Retina (tissue), 1 donor: ENCODE results near the gene PTPN12.

Experiments used
- DNase-seq: peaks from one replicate; pipeline ENCODE4 v3.0.0-alpha.2; 2016

PTPN12 gene

DNA sequence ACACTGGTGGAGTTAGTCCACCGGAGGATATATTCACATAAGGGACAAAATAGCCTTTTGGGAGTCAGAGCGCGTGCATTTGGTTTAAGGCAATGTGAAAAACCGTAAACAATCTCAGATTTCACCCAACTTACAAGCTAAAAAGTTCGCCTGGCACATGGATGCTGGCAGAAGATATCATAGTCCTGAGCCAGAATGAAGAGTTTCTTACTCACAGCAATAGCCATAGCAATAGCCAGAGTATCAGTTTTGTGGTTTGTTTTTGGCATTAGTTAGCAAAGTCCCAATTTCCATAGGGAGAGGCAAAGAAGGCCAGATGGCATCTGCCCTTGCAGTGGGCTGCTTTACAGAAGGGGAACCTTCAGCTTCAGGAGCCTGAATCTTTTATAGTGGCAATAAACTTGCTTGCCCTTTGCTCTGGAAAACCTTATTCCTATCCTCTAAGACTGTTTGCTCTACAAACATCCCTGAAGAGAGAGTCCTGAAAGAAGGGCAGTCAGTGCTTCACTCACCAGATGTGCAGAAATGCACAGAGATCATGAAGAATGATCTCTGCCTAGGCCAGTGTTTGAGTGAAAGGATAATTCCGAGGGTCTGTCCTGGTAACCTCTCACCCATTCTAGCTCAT, 130.5 kb downstream of the PTPN12 start:
- no peak for DNase-seq

DNA sequence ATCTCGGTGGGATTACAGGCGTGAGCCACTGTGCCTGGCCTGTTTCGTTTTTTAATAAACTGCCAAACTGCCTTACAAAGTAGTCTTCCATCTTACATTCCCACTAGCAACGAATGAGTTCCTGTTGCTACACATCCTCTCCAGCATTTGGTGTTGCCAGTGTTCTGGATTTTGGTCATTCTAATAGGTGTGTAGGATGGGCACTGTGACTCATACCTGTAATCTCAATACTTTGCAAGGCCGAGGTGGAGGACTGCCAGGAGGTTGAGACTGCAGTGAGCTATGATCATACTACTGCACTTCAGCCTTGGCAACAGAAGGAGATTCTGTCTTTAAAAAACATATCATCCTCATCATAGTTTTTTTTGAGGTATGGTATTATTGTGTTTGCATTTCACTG, 137.8 kb downstream of the PTPN12 start:
- no peak for DNase-seq

DNA sequence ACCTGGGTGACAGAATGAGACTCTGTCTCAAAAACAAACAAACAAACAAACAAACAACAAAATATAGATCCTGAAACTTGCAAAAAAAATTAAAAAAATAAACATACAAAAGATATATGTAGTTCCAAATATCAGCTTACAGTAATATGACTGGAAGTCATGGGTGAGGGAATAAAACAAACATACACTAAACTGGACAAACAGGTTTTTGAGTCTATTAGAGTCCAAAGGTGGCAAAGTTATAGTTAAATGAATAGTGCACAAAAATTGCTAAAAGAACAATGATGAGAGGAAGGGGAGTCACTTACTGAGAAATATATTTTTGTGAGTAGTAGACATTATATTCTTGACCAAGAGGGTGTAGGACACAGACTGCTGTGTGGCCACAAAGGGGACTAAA, 142.5 kb downstream of the PTPN12 start:
- no peak for DNase-seq

DNA sequence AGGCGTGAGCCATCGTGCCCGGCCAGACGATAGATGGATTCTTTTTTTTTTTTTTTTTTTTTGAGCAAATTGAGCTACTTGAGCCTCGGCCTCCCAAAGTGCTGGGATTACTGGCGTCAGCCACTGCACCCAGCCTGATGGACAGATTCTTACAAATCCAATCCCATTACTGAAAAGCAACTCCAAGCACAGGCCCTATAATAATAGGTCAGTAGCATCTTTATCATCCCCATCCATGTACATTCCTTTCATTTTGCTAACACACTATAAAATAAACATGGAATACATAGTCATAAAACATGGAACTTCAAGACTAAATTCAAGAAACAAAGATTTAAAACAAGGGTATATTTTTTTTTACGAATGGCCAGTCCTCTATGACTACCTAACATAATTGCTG, 143.2 kb downstream of the PTPN12 start:
- DNase-seq: no peak

DNA sequence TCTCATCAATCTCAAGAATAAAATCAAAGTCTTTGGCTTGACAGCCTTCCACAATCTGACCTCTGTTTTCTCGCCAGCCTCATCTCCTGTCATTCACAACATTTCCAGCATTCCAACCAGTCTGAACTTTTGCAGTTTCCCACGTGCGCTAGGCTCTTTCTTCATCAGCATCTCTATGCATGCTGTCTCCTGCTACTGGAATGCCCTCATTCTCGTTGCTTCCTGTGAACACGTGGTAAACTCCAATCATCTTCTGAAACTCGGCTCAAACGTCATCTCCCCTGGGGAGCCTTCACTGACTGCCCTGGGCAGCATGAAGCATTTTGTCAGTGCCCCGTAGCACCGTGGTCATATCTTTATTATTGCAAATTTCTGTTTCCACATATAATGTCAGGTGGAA, 146.9 kb downstream of the PTPN12 start:
- DNase-seq: peak; percentile 53

DNA sequence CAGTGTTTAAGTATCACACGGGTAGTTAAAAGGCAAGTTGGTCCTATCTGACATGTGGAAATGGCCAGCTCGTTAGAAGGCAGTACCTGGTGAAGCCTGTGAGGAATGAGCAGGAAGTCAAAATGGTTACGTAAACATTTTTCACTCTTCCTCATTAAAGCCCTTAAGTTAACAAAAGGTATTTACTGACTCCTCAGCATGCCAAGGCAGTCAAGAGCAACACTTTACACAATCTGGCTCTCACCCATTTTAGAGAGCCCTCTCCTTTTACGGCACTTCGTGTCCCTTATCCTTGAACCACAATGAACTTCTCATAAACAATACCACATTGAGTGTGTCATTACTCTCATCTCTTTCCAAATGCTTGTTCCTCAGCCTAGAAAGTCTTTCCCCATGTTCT, 148.1 kb downstream of the PTPN12 start:
- no peak for DNase-seq

DNA sequence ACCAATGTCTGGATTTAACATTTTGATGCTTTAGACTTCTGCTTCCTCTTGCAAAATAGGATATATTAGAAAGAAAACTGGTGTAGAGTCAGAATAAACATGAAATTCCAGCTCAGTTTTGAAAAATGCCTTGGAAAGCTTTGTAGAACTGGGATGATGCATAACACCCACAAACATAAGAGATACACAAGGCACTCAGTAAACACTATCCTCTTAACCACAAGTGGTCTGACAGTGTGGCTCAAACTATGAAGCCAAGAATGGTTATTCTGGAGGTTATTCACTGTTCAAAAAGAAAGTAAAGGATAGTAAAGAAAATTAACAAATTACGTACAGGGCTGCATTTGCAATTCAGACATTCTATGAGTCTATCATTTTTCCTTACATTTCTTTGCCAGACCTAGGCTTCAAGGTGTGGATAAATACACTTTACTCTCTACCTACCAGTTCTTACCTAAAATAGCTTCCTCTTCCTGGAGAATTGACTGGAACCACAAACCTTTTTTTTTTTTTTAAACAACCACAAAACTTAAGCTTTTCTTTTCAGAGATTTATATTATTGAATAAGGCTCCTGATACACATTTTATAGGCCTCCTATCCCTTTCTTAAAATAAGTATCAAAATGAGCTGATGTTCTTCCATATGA, 150.1 kb downstream of the PTPN12 start:
- DNase-seq: no peak

DNA sequence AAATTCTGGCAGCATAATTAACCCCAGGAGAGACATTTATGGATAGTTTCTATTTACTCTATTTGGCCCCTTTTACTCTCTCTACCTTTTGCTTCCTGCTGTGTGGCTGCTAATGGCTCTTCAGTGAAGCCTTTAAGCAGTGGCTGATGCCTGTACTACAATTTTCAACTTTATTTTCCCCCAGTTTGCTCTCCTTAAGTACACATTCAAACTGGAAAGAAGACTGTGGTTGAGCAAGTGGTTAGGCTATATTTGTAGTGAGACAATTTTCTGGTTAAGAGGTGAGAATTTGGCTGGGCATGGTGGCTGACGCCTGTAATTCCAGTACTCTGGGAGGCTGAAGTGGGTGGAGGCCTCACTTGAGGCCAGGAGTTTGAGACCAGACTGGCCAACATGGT, 150.7 kb downstream of the PTPN12 start:
- no peak for DNase-seq
